Activated T-cell treated with anti-CD3 and anti-CD28 coated beads for 24 hours (primary cell): Measurements from ENCODE around the gene ESCO1.
A peak's percentile ranks its signal among the peaks of the same experiment; 100 is the strongest.

Experiments used
- DNase-seq: peaks from one replicate; pipeline ENCODE4 v3.0.0-alpha.2; 2020; ENCODE audit warnings: low read depth

ESCO1 gene

DNA sequence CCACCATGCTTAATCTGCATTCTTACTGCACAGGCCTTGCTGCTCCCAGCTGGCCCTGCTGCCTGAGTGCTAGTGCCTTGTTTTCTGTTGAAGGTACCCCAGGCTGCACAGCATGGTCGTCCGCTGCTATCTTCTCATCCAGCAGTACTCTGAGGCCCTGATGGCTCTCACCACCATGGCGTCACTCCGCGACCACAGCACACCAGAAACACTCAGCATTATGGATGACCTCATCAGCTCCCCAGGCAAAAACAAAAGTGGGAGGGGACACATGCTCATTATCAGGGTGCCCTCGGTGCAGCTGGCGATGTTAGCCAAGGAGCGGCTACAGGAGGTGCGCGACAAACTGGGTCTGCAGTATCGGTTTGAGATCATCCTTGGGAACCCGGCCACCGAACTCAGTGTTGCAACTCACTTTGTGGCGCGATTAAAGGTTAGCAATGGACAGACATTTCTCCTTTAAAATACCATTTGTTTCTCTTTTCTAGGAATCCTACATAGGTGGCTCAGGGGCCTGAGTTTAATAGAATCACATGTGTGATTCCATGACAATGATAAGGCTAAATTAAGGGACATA lies 110.5 kb downstream of the ESCO1 start:
- no peak for DNase-seq

DNA sequence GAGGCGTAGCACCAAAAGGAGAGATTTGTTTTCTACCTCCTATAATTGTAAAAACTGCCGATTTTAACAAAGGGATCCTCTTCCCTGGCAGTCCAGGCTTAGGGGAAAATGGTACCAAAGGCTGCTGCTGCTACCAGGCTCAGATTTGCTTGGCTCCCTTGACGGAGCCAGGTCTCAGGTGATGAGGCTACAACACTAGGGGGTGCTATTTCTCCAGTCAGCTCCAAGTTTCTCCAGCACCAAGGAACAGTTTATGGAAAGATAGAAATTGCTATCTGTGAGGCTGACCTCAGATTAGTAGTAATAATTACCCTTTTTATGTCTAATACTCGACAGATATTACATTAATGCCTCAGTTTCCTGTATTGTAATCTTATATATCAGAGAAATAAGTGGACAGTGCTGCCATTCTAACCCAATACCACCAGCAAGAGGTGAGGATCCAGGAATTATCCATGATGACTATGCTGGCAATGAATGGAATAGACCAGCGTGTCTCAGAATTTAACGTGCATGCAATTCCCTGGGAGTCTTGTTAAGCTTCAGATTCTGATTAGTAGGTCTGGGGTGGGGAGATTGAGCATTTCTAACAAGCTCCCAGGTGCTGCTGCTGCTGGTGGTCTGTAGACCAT lies 111.3 kb downstream of the ESCO1 start:
- peak; percentile 2 for DNase-seq

DNA sequence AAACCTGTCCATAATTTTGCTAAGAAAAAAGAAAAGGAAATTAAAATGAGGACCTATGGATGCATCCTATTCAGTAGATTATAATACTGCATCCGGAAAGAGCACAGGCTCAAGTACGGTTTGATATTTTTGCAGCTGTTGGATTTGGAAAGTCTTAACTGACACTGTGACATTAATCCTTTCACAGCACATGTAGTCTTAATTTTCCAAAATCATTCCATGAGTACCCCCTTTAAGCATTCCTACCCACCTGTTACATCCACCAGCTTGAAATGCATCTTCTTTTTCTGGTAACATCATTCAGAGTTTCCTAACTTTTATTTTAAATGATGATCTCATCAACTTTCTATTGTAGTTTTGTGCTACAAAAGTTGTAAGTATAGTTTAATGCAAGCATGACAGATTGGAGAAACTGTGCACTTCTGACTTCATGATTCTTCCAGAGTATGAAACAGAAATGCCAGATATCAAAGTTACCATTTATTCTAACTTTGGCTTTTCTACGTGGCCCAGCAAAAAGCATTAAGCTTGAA lies 113.5 kb downstream of the ESCO1 start:
- no peak for DNase-seq

DNA sequence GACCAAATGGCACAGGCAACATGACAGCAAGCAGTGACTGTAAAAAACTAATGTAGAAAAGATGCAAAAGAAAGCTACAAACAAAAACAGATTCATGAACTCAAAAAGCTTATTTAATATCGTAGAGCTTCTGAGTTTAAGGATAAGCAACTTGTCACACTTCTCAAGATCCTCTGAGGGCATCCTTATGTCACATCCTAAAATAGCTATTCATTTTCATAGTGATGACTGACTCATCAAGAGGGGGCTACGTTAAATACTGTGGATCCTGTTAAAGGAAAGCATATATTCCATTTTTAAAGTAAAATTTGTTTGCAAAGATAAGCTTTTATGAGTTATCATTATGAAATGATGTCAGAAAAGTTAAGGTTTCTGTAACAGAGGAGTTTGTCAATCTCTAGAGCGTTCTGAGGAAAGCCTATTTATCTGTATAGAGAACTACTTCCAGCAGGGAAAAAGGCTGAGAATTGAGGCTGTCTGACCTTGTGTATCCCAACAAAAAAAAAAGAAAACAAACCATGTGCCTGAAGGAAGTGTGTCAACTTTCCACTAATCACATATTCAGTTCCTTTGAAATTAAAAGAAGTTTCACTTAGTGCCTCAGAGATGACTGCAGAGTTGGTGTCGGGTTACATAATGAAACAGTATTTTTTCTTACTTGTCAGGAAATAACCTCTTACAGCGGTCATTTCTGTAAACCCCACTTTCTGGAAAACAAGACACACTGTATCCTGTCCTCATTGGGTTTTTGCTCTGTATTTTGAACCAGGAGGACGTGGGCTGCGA lies 115.5 kb downstream of the ESCO1 start:
- no peak for DNase-seq

DNA sequence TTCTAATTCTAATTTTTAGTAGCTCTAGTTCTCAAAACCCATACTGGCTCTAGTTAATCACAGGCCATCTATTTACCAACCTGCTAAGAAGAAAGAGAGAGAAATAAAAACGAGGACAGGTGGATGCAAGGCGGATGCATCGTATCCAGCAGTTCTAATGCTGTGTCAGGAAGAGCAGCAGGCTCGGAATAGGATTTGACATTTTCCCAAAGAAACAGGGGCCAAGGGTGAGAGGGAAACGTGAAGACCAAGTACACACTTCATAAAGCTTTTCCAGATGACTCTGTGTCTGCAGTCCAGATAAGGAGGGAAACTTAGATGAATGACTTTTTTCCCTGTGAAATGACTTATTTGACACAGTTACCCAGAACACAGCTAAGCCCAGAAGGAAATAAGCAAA lies 117.5 kb downstream of the ESCO1 start:
- DNase-seq = no peak

DNA sequence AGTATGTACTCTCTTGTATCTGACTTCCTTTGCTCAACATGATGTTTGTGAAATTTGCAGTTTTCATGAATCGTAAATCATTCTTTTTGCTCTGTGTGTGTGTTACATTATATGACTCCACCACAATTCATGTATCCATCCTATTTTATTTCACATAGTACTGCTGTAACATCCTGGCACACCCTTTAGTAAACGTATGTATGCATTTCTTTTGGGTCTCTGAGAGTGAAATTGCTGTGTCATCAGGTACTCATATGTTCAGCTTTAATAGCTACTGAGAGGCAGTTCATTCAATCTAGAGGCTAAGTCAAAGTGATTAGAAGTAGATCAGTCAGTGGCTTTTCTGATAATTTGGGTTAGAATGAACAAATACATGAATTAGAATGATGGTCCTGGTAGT lies 118.8 kb downstream of the ESCO1 start:
- no peak for DNase-seq

DNA sequence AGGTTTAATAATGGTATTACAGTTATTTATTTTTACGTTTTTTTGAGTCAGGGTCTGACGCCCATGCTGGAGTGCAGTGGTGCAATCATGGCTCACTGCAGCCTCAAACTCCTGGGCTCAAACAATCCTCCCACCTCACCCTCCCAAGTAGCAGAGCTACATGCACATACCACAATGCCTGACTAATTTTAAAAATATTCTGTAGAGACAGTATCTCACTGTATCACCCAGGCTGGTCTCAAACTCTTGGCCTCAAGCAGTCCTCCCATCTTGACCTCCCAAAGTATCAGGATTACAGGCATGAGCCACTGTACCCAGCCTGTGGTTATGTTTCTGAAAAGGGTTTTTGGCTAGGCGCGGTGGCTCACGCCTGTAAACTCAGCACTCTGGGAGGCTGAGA lies 120.8 kb downstream of the ESCO1 start:
- DNase-seq = no peak
